ENCODE results near the gene PRDM16.

- TF ChIP-seq CTCF (IDR thresholded peaks at IDR 0.05) (no peak), POLR2A (IDR thresholded peaks at IDR 0.05) (no peak), POLR2AphosphoS5 (IDR thresholded peaks at IDR 0.05) (no peak), EP300 (IDR thresholded peaks at IDR 0.05; ENCODE audit: low read depth) (no peak)
Measured at GRCh38 chr1:3073186-3073488, 4.1 kb downstream of the PRDM16 start.
